ENCODE results near the gene CELA3A.
"Not testable (repeated sequence)": the region's sequence is repeated elsewhere in the genome, so short reads cannot be mapped to it uniquely, and the experiment has no call there.

CELA3A gene

GRCh38 chr1:22001409-22001808, at the start of gene CELA3A:
CELA3A (plus strand) TSS chr1:22001657; CDS start chr1:22001675, 18 bp downstream.
- FAIRE-seq, result no peak

DNA sequence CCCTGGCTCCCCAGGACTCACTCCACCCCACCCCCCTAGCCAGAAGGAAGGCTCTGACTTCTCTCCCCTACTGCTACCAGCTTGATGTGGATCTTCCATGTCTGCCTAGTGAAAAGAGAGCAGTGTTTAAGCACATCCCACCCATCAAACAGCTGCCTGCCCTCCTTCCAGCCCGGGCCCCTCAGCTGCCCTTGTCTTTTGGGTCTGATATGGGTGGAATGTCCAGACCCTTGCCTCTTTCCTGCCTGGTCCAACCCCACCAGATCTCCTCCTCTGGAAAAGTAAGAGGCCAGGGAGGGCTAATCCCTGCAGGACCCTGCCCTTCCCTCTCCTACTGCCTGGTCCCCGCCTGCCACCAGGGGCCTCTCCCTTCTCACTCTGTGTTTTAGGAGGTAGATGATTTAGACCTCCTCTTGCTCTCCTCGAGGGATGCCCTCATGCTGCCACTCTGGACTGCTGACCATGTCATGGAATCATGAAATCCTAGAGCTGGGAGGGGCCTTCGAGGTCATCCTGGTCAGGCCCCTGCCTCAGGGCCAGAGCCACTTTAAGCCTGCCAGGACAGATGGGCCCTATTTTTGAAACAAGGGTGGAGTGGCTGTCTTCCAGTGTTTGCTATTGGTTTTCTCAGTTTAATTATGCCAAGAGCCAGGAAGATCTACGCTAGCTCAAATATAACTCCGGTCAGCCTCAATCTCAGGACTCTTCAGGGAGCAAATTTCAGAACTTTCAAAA, 48.5 kb upstream of the CELA3A start:
- no peak for FAIRE-seq

DNA sequence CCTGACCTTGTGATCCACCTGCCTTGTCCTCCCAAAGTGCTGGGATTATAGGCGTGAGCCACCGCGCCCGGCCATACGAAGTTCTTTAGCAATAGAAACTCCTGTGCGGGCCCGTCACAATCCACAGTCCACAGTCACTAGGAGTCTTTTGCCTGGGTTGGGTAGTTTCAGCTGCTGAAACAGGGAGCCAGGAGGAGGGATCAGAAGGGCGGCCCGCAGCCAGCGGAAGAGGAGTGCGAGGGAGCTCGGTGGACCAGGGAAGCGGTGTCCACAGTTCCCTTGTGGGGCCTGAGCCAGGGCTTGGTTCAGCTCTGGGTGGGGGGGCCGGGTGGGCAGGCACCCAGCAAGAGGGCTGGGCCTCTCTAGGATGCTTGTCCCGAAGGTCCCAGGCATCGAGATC, 46.4 kb upstream of the CELA3A start:
- FAIRE-seq, result no peak

GRCh38 chr1:21955501-21956281, 45.8 kb upstream of the CELA3A start:
- no peak for FAIRE-seq

GRCh38 chr1:21956720-21957552, 44.5 kb upstream of the CELA3A start:
- FAIRE-seq, result no peak

GRCh38 chr1:21961337-21961736, 40.1 kb upstream of the CELA3A start:
- no peak for FAIRE-seq

GRCh38 chr1:21961799-21962198, 39.7 kb upstream of the CELA3A start:
- no peak for FAIRE-seq

DNA sequence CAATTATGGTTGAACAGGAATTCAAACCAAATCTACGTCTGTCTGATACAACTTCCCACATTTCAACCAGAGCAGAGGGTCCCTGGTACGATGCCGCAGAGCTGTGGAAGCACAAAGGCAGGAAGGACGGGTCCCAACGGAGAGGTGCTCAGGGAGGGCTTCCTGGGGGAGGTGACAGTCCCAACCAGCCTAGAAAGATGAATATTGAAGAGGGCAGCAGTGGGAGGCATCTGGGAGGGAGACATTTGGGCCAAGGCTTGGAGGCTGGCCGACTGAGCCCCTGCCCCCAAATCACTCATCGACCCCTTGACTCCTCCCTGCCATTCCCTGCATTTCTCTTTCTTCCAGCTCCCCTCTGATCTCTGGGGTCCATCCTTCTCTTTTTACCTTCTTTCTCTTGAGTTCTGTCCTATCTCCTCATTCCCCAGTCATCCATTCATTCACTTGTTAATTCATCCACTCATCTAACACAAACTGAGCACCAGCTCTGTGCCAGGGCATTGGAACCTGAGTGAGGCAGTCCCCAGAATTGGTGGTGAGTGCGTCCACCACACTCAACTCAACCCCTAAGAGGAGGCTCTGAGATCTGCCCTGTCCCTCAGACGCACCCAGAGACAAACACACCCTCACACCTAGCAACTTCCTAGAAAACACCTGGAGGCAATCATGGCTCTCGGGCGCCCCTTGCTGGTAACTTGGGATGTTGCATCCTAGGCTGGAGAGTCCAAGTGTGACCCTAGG, 37.8 kb upstream of the CELA3A start:
- no peak for FAIRE-seq

- no peak for FAIRE-seq
These were observed 35.0 kb upstream of the CELA3A start for GRCh38 chr1:21966247-21967000.

DNA sequence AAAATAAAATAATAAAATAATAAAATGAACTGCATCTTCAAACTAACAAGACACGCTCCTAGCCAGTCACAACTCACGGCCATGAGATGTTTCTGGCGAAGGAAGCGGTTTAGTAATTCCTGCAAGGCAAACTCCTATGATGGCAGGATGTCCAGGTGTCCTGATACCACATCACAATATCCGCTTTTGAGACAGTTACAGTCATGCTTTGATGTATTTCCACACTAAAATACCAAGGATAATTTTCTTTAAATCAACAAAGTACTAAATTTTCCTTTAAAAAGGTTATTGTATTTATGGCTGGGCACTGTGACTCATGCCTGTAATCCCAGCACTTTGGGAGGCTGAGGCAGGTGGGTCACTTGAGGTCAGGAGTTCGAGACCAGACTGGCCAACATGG, 34.2 kb upstream of the CELA3A start:
- not testable (repeated sequence) for FAIRE-seq

- not testable (repeated sequence) for FAIRE-seq
These were observed 32.4 kb upstream of the CELA3A start for GRCh38 chr1:21969066-21969465.

DNA sequence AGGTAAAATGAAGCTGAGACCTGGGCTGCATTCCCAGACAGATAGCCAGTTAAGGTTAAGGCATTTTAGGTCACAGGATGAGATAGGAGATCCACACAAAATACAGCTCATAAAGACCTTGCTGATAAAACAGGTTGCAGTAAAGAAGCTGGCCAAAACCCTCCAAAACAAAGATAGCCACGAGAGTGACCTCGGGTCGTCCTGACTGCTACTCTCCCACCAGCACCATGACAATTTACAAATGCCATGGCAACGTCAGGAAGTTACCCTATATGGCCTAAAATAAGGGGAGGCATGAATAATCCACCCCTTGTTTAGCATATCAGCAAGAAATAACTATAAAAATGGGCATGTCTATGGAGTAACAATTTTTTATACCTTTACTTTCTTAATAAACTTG, 30.9 kb upstream of the CELA3A start:
- not testable (repeated sequence) for FAIRE-seq

GRCh38 chr1:21972973-21973441, 28.4 kb upstream of the CELA3A start:
- not testable (repeated sequence) for FAIRE-seq

GRCh38 chr1:21973948-21974347, 27.5 kb upstream of the CELA3A start:
- FAIRE-seq, result not testable (repeated sequence)

GRCh38 chr1:21974699-21975098, 26.8 kb upstream of the CELA3A start:
- FAIRE-seq, result not testable (repeated sequence)

DNA sequence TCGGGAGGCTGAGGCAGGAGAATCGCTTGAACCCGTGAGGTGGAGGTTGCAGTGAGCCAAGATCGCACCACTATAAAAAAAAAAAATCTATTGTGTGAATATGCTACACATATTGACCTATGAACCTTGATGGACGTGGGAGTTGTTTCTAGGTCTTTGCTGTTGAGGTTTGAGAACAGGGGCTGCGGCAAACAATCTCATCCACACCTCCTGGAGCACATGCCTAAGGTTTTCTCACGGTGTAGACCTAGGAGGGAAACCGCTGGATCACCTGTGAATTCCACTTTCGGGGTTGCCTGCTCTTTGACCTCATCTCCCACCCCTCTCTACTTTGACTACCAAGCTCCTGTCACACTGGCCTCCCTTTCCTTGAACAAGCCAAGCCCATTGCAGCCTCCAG, 26.2 kb upstream of the CELA3A start:
- not testable (repeated sequence) for FAIRE-seq

DNA sequence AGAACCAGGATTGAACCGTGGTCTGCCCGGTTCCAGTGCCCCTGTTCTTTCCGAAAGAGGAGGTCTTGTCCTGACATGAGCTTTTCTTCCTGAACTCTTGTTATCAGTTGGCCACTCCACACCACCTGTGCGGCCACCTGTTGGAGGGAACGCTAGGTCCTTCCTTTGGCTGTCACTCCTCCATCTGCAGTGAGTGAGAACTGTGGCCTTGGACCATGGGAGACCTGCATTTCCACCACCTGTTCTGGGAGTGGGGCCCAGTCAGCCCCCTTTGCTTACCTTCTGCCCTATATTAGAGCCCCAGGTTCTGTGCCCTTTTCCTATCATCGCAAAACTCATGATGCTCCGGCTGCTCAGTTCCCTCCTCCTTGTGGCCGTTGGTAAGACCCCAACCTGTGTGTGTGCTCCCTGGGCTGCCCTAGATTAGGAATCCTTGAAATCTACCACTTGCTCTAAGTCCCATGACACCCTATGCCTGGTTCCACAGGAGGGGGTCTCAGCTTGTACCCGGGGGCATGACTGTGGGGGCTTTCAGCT, 24.7 kb upstream of the CELA3A start, which contains the start of gene CELA3B:
CELA3B (plus strand) TSS at position 320 of the 537 bp plus-strand sequence; CDS start at position 338, 18 bp downstream.
- not testable (repeated sequence) for FAIRE-seq

GRCh38 chr1:21978209-21978608, 23.2 kb upstream of the CELA3A start:
- FAIRE-seq, result not testable (repeated sequence)

DNA sequence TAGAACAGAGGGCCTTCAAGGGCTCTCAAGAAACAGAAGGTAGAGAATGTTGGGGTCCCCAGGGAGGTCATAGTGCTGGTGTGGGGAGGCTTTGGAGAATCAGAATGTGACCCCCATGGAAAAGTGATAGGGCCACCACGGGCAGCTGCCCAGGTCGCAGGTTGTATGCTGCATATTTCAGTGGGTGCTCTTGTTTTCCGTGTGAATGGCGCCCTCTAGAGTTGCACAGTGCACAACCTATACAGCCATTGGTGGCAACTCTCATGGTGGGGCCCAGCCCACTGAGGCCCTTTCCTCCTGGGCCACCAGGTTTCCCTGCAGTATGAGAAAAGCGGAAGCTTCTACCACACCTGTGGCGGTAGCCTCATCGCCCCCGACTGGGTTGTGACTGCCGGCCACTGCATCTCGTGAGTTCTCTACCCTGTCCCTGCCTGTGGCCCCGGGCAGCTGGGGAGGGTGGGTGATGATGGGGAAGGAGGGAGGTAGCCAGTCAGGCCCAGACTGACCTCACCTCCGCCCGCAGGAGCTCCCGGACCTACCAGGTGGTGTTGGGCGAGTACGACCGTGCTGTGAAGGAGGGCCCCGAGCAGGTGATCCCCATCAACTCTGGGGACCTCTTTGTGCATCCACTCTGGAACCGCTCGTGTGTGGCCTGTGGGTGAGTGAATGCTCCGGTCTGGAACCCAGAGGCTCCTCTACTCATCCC, 20.8 kb upstream of the CELA3A start:
- FAIRE-seq, result not testable (repeated sequence)

DNA sequence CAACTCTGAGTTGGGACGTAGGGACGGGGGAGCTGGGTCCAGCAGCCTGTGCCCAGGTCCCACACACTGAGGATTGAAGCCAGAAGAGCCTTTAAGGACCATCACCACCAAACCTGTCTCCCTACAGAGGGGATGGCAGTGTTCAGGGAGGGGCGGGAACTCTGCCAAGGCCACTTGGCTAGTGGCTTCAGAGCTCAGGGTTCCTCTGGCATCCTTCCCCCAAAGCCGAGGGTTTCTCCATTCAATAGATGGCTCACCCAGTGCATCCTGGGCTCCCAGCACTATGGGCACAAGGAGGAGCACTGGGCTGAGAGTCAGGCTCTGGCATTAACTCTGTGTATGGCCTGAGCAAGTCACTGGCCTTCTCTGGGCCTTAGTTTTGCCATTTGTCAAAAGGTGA, 20.2 kb upstream of the CELA3A start:
- not testable (repeated sequence) for FAIRE-seq
